NAMALWA (cell line): ENCODE results near the gene SERTM2.
A peak's percentile ranks its signal among the peaks of the same experiment; 100 is the strongest.
"Not testable (repeated sequence)": the region's sequence is repeated elsewhere in the genome, so short reads cannot be mapped to it uniquely, and the experiment has no call there.

Source experiments
- DNase-seq: peaks from one replicate; pipeline ENCODE4 v3.0.0-alpha.2; 2015; ENCODE audit warnings: low spot score

SERTM2 gene

GRCh38 chrX:111511477-111511876 lies at the start of gene SERTM2:
Gene SERTM2 (plus strand): TSS chrX:111511645. CDS start chrX:111518858, 7,213 bp downstream.
- DNase-seq = peak; percentile 13

- DNase-seq = no peak
Observed at GRCh38 chrX:111465669-111466068, 45.8 kb upstream of the SERTM2 start.

GRCh38 chrX:111467896-111468295 lies 43.5 kb upstream of the SERTM2 start:
- no peak for DNase-seq

GRCh38 chrX:111470681-111471403 lies 40.6 kb upstream of the SERTM2 start:
- no peak for DNase-seq

GRCh38 chrX:111481896-111482295 lies 29.5 kb upstream of the SERTM2 start:
- DNase-seq = no peak

GRCh38 chrX:111483135-111483534 lies 28.3 kb upstream of the SERTM2 start:
- DNase-seq = no peak

- no peak for DNase-seq
Observed at GRCh38 chrX:111483881-111484280, 27.6 kb upstream of the SERTM2 start.

GRCh38 chrX:111490688-111491087 lies 20.8 kb upstream of the SERTM2 start:
- no peak for DNase-seq

GRCh38 chrX:111492085-111492484 lies 19.4 kb upstream of the SERTM2 start:
- no peak for DNase-seq

- no peak for DNase-seq
Observed at GRCh38 chrX:111498538-111499103, 12.8 kb upstream of the SERTM2 start.

- no peak for DNase-seq
Observed at GRCh38 chrX:111503485-111503993, 7.9 kb upstream of the SERTM2 start.

GRCh38 chrX:111504941-111505340 lies 6.5 kb upstream of the SERTM2 start:
- no peak for DNase-seq

- no peak for DNase-seq
Observed at GRCh38 chrX:111505783-111506182, 5.7 kb upstream of the SERTM2 start.

- DNase-seq = no peak
Observed at GRCh38 chrX:111506826-111507225, 4.6 kb upstream of the SERTM2 start.

GRCh38 chrX:111507933-111508332 lies 3.5 kb upstream of the SERTM2 start:
- DNase-seq = no peak

- no peak for DNase-seq
Observed at GRCh38 chrX:111515298-111515697, 3.9 kb downstream of the SERTM2 start.

GRCh38 chrX:111518667-111519066 lies 7.2 kb downstream of the SERTM2 start:
- no peak for DNase-seq

- DNase-seq = no peak
Observed at GRCh38 chrX:111519215-111519614, 7.8 kb downstream of the SERTM2 start.

- no peak for DNase-seq
Observed at GRCh38 chrX:111520506-111520905, 9.1 kb downstream of the SERTM2 start.

GRCh38 chrX:111521169-111521568 lies 9.7 kb downstream of the SERTM2 start:
- DNase-seq = no peak

GRCh38 chrX:111543212-111543741 lies 31.8 kb downstream of the SERTM2 start:
- no peak for DNase-seq

- not testable (repeated sequence) for DNase-seq
Observed at GRCh38 chrX:111549235-111549634, 37.8 kb downstream of the SERTM2 start.

GRCh38 chrX:111555406-111555958 lies 44.0 kb downstream of the SERTM2 start:
- DNase-seq = no peak
